Measurements from ENCODE around the gene KIAA1614.

Gene KIAA1614

DNA sequence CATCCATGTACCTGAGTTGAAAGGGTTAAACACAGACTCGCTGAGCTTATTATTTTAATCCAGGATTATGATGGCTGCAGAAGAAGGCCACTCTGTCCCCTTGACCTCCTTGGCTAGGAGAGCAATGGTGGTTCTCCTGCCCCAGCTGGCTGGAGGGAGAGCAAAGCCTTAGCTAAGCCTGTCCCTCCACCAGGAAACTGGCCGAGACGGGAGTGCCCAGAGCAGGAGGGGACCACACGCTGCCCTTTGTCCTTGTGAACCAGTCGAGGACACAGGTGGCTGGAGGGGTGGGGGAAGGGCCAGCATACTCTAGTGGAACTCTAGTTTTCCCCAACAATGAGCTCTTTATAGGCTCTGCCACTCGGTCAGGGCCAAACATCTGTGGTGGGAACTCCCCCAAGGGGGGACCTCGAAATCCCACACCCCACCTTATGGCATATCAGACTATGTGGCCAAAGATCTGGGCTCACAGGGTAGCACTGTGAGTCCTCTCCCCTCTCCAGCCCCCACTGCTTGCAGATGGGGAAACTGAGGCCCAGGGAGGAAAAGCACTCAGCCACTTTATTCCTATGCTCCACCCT, 12.9 kb downstream of the KIAA1614 start:
- no peak for DNase-seq (ENCODE audit: low spot score)

DNA sequence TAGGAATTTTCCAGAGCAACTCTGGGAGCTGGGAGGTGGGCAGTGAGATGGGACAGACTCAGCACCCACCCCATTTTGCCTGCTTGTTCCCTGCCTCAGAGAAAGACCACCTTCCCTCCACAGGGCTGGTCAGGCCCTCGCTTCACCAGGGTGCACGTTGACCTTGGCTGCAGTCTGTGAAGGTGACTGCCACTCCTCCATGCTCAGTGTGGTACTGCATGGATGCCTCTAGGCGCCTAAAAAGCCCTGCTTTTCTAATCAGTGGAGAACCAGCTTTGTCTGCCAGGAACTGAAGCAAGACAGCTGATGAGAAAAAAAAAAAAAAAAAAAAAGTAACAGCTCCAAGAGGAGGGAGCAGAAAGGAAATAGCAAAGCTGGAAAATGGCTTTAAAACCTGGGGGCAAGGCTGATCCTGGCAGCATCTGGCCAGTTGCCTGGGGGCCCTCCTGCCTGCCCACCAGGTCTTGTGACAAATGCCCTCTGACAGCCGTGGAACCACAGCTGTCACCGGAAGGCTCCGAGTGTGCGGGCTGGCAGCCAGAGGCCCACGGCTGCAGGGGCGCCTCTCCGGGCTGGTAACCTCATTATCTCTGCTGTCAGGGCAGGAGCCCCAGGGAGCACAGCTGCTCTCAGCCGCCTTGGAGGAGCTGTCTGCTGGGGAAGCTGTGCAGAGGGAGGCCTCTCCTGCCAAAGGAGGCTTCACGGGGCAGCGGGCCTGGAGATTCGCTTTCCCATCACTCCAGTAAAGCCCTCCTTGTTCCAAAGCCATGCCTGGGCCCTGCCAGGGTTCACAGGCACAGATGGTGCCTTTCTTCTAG, 13.7 kb downstream of the KIAA1614 start:
- DNase-seq (ENCODE audit: low spot score) = peak; percentile 73

DNA sequence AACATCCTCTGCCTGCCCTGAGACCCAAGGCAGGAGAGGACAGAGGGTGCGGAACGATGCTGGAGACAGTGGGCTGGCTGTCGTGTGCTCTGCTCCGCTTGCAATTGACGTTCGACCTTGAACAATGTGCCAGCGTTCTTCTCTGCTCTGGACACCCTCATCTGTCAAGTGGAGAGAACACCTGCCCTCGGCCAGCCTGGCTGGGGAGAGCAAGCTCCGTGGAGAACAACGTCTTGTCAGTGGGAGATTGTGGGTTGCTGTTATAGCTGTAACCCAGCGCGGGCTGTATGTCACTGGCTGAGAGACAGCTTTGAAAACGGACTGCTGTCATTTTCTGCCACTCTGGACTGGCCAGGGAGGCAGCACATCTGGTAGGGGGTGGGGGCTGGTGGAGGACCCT, 14.7 kb downstream of the KIAA1614 start:
- DNase-seq (ENCODE audit: low spot score) = no peak

DNA sequence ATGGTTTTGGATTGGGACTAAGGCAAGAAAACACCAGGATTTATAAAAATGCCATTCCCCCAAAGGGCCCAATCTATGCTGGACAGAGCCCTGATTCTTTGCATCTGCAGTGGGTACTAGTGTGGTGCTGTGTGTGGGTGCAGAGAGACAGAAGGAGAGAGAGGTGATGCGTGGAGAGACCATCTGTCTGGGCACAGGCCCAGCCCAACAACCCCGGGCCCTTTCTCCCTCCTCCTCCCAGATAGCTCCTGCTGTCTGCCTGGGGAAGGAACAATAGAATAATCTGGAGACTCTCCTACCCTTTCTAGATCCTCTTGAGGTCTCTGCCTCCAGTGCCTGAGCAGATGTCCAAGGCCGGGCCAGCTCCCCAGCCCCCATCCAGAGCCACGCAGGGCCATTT, 15.1 kb downstream of the KIAA1614 start:
- no peak for DNase-seq (ENCODE audit: low spot score)

DNA sequence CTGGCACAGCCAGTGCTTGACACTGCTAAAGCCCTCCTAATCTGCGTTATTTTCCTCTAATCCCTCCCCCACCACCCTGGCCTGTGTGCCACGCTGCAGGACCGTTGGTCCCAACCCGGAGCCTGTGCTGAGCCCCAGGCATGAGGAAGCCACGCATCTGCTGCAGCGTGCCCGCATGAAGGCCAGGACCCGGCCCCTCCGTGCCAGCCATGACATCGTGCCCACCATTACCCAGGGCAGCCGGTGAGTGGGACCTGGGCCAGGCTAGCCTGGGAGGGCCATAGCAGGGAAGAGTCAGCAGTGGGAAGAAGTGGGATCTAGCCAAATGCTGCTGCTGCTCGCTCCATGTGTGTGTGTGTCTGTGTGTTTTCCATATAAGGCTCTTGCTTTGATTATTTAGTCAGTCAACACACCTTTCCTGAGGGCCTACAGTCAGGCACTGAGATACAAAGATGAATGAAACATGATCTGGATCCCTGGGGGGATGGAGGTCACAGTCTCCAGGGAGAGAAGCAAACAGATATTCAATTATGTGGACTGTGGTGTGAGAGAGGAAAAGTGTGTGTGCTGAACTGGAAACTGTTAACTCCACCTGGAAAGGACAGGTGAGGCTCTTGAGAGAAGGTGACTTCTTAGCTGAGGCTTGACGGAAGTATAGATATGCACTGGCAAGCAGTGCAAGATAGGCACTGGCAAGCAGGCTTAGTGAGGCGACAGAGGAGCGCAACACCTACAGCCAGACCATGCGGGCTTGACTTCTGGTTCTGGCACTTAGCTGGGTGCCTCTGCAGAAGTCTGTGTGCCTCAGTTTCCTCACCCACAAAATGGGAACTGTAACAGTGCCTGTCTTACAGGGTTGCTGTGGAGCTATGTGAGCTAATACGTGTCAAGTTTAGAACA, 15.9 kb downstream of the KIAA1614 start:
- no peak for DNase-seq (ENCODE audit: low spot score)

DNA sequence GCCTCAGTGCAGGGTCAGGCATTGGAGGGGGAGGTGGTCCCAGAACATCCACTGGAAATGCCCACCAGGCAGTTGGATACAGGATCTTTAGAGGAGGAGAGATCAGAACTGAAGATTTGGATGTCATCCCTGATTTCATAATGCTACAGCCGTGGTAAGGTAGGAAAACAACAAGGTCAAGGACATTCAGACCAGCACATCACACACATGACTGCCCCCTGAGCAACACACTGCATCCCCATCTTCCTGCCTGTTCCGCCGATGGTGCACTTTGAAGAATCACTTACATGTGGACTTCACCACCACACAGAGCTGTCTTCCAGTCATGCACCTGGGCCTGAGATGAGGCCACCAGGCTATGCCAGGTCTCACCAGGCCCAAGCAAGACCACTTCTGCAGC, 16.7 kb downstream of the KIAA1614 start:
- DNase-seq (ENCODE audit: low spot score) = no peak

DNA sequence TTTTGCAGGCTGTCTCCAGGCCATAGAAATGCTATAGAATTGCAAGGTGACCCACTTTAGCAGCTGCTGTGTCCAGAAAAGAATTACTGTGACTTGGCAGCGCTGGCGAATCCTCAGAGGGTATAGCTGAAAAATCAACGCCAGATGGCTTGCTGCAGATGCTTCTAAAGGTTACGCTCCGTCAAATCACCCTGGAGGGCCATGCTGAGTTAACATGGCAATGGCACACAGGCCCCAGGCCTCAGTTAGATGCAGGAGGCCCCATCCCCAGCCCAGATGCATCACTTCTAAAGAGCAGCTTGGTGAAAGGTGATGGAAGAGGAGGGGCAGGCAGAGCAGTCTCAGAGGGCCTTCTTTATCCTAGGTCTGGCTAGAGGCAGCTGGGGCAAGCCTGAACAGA, 18.0 kb downstream of the KIAA1614 start:
- DNase-seq (ENCODE audit: low spot score) = no peak

DNA sequence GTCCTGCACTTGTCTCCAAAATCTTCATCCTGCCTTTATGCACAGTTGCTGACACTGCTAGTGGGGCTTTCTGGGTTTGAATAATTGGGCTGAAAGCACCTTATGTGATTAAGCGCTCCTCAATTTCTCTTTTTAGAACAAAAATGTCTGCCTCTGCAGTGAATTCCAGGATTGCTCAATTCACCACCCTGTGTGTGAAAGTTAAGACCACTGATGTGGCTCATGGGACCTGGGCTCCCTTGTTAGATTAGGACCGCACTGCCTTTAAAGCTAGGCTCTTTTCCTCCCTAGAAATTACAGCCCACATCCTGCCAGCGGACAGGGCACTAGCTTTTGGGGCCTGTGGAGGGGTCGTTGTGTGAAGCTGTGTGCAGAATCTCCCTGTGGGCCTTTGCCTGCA, 18.8 kb downstream of the KIAA1614 start:
- DNase-seq (ENCODE audit: low spot score) = no peak

DNA sequence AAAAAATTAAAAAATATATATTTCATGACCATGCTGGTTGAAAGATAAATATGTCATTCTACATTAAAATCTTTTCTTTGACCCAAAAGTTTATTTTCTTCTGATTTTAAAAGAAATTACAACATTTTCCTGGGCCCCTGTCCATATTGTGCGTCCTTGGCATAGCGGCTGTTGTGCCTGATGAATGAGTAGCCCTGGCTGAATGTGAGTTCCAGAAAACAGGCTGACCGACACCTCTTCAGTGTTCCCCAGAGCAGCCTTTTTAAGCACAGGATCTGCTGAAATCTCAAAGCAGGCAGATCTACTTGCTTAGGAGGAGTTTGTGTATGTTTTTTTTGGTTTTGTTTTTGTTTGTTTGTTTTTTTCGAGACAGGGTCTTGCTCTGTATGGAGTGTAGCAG, 19.7 kb downstream of the KIAA1614 start:
- DNase-seq (ENCODE audit: low spot score) = no peak

DNA sequence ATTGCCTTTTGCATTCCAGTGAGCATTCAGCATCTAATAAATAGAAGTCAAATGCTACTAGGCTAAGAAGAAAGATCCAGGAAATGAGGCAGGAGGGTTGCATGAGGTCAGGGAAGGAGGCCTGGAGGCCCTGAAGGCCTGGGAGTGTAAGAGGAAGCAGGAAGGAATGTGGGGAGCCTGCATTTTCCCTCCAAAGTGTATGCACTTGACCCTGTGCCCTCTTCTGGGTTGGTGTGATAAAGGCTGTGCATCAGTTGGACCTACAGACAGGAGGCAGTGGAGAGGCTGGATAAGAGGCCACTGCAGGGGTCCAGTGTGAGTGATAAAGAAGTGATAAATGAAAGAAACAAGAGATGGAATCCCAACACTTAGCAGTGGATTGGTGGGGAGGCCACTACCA, 20.4 kb downstream of the KIAA1614 start:
- peak; percentile 47 for DNase-seq (ENCODE audit: low spot score)

DNA sequence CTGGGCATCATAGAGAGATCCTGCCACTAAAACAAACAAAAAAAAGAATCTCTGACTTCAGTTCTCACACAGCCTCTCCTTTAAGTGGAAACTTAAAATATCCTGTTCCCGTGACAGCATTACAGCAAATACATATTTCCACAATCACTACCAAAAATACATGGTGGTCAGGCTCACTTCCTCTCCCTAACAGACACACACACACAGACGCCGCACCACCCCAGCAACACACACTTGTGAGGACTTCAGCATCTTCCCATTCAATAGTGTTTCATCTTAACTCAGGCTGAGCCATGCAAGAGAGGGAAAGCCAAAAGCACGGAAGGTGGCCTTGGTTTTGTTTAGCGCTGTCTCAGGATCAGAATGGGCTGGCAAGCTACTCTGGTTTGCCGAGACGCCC, 21.9 kb downstream of the KIAA1614 start:
- DNase-seq (ENCODE audit: low spot score) = no peak

DNA sequence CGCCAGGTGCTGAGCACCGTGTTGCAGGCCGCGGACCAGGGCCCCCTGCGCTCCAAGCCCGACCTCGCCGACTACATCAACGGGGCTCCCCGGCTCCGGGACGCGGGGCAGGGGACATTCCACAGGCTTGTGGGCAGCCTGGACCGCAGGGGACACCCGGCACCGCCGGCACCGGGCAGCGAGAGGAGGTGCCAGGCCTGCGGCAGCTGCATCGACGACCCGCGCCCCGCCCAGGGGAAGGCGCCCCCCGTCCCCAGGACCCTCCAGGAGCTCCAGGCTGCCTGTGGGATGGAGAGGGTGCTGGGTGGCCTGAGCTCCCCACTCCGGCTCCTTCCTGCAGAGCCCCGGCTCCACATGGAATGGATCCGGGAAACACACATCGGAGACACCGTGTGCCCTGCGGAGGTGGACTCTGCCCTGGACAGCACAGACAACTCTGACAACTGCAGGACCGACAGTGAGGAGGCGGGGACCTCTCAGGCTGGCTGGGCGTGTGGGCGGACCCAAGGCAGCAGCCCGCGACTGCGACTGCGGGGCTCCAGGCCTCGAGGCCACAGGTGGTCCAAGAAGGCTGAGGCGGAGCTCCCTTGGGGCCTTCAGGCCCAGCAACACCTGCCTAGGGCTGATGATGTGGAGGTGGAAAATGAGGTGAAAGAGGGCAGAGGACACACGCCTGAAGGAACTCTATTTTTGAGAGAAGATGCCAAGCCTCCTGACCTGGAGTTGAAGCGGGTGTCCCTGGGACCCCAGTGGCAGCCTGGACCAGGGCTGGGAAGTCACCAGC, 22.8 kb downstream of the KIAA1614 start:
- no peak for DNase-seq (ENCODE audit: low spot score)

DNA sequence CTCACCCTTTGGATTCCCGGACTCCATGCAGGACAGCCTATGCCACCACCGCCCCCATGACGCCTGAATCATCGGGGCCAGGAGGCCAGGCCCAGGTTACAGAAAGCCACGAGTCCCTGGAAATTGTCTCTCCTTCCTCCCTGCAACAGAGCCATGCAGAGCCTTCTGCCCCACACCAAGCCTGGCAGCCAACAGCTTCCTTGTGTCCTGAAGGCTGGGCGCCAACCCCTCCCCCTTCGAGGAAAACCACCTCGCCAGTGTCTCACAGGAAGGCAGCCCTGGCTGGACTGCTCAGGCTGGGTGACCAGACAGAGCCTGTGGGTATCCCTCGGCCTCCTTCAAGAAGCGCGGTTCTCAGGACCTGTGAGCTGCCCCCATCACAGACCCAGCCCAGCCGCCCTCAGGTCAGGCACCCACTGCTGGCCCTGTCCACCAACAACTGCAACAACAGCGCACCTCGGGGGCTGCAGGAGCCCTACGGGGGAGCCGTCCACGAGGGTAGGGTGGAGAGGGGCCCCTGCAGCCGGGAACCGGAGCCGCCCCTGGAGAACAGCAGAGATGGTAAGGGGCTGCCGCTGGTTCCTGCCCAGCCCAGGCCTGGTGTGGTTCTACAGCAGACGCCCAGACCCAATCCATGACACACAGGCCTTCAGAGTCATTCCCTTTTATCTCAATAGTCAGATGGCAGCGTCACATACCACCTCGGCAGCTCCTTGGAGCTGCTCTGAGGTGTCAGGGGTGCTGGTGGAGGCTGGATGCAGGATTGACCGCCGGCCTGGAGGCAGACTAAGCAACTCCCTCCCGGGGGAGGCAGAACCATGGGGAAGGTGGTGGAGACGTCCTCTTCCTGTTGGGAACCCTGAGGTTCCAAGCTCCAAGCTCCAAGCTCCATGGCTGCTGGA, 23.7 kb downstream of the KIAA1614 start:
- DNase-seq (ENCODE audit: low spot score) = no peak

DNA sequence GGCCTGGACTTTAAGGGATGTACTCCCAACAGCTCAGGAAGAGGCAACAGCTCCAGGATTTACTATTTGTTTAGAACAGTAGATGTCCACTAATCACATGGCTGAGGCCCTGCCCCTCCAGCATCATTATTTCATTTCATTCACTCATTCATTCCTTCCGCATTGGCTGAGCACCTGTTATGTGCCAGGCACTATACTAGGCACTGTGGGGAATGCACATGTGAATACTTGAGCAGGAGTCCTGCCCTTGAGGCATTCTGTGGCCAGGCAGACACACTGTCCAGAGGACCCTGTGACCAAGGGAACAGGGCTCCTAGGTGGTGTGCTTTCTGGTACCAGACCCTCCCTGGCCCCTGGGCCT, 24.3 kb downstream of the KIAA1614 start:
- DNase-seq (ENCODE audit: low spot score) = no peak

DNA sequence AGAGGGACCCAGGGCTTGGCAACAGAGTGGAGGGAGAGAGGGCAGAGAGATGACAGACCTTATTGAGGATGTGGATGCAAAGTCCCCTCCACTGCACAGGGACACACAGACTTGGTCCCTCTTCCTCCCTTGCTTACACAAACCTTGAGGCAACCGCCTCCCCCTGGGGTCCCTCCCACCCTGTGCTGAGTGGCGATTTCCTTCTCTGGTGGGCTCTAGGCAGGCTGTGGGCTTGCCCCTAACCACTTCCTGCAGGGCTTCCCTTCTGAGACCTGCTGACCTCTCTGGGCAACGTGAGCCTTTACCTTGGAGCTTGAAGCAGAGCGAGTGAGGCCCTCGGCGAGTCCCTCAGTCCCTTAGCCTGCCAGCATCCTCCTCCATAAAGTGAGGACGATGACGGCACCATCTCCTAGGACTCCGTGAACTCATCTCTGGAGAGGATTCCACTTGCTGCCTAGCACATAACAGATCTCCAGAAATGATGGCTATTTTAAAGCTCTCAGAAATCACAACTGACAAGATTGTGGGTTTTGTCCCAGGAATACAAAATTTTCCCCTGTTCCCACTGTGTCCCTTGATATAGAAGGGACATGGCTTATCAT, 25.0 kb downstream of the KIAA1614 start:
- DNase-seq (ENCODE audit: low spot score) = no peak

DNA sequence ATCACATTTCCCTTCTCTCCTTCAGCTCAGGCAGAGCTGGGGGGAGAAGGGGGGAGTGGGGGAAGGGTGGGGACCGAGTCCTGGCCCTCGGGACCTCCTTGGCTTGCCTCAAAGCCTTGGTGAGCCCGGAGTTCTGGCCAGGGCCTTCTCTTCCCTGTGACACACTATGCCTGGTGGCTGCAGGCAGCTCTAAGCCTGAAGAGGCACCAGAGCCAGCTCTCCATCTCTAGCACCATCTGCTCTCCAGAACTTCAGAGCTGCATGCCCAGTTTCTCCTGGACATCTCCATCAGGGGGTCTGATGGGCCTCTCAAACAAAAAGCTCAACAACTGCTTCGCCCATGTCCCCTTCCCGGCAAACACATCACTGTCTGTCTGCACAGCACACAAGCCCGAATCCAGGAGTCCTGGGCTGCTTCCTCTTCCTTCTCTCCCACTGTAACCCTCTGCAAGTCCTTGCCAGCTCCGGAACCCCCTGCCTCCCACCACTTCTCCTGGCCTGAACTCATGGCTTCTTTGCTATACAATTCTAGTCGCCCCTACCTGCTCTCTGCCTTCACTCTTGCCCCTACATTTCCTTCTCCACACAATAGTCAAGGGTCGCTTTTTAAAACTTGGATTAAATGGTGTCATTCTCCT, 26.5 kb downstream of the KIAA1614 start:
- no peak for DNase-seq (ENCODE audit: low spot score)

DNA sequence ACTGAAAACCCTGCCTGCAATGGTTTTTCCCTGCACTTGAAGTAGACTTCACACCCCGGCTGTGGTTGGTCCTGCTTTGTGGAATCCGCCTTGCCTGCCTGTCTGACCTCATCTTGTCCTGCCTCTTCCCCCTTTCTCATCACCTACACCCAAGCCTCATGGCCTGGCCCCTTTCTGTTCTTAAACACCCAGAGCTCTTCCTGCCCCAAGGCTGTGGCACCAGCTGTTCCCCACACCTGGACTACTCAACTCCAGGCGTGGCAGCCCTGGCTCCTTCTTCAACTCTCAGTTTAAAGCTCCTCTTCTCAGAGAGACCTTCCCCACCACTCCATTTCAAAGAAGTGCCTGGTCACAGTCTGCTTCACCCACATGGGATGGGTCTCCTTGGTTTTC, 27.0 kb downstream of the KIAA1614 start:
- DNase-seq (ENCODE audit: low spot score) = no peak

DNA sequence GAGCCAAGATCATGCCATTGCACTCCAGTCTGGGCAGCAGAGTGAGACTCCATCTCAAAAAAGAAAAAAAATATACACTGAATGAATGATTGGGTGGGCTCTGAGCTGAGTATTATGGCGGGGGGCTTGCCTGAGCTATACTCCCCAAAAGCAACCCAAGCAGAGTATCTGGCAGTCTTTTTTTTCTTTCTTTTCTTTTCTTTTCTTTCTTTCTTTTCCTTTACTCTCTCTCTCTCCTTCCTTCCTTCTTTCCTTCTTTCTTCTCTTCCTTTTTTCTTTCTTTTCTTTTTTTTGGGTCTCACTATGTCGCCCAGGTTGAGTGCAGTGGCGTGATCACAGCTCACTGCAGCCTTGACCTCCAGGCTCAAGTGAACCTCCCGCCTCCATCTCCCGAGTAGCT, 27.7 kb downstream of the KIAA1614 start:
- DNase-seq (ENCODE audit: low spot score) = no peak

DNA sequence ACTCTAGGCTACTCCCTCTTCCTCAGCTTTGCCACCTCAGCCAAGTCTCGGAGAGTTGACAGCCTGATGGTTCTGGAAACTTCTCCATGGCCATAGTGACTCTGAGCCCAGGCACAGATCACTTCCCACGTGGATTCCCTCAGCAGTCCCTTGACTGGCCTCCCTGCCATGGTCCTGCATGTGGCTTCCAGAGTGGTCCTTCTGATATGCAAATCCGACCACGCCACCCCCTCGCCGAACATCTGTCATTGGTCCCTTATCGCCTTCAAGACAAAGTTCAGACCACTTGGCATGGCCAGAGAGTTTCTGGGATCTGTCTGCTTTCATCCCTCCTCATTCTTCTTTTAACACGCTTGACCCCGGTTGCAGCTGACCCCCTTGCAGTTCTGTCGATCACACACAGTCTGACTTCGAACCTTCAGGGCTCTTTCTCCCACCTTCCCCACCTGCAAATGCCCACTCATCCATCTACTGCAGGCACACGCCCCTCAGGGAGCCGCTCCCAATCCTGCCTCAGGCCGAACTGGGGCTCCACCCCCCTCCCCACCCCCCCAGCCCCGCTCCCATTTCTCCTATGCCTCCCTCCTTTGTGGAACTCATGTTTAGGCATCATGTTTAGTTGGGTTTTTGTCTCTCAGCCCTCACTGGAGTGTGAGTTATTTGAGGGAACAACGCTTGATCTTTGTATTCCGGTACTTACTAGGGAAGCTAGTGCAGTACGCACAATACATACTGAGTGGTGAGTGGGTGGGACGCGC, 29.0 kb downstream of the KIAA1614 start:
- no peak for DNase-seq (ENCODE audit: low spot score)

DNA sequence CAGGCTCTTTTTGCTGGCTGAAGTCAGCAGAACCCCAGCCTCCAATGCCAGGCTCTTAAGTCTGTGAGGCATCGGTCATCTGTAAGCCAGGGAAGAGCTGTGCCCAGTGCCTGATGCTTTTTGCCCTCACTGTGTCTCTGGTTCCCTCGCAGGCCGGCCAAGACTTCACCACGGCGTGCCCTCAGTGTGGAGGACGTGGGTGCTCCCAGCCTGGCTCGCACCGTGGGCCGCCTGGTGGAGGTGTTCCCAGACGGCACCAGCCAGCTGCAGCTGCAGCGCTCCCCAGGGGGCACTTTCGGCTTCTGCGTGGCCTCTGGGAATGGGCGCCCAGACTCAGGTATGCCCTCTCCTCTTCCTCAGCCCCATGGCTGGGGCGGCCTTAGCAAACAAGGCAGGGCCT, 32.5 kb downstream of the KIAA1614 start:
- DNase-seq (ENCODE audit: low spot score) = no peak
